ENCODE data around the gene SSH2. TPM values are rescaled to one million over a fixed set of nuclear protein-coding genes. Genes with fewer than 3 reads are reported as not detected.

The SSH2 gene
- total RNA-seq, 4 donors from 2014 or later = 14.7 to 33.6 (median 22.2) TPM

GRCh38 chr17:29833801-29834200 lies 96.2 kb downstream of the SSH2 start:
- H3K4me3 ChIP-seq = no peak overlapping the region
- no peaks in the 10 kb centered on the region for H3K4me1 ChIP-seq
- H3K9me3 ChIP-seq = no peaks in the 10 kb centered on the region
- DNase-seq (ENCODE audit: low spot score in 2 of 2) = no peak
- no peaks in the 10 kb centered on the region for H3K36me3 ChIP-seq
- WGBS = 94% methylated on average over 1 of the region's 1 CpG
- H3K27me3 ChIP-seq = no peaks in the 10 kb centered on the region
- TF ChIP-seq POLR2AphosphoS5 (IDR thresholded peaks at IDR 0.05) = no peak
- TF ChIP-seq EP300 (IDR thresholded peaks at IDR 0.05) = no peak
- no peak for TF ChIP-seq CTCF (IDR thresholded peaks at IDR 0.05)
- no peak for TF ChIP-seq POLR2A (IDR thresholded peaks at IDR 0.05)
- H3K27ac ChIP-seq = no peak overlapping the region

- no peaks in the 10 kb centered on the region for H3K36me3 ChIP-seq
- 85% methylated on average over 3 of the region's 3 CpGs for WGBS
- no peak for DNase-seq (ENCODE audit: low spot score in 2 of 2)
- H3K4me3 ChIP-seq = no peak overlapping the region
- no peak overlapping the region for H3K27ac ChIP-seq
- H3K4me1 ChIP-seq = no peaks in the 10 kb centered on the region
- H3K9me3 ChIP-seq = no peaks in the 10 kb centered on the region
- TF ChIP-seq POLR2A (IDR thresholded peaks at IDR 0.05) = no peak
- no peak for TF ChIP-seq CTCF (IDR thresholded peaks at IDR 0.05)
- H3K27me3 ChIP-seq = no peaks in the 10 kb centered on the region
Measured at GRCh38 chr17:29828676-29829284, 101.2 kb downstream of the SSH2 start.

- H3K4me1 ChIP-seq = no peaks in the 10 kb centered on the region
Measured at GRCh38 chr17:29827179-29827578, 102.8 kb downstream of the SSH2 start.

GRCh38 chr17:29826114-29826692 lies 103.8 kb downstream of the SSH2 start:
- H3K4me3 ChIP-seq = no peak overlapping the region
- no peaks in the 10 kb centered on the region for H3K9me3 ChIP-seq
- 87% methylated on average over 2 of the region's 2 CpGs for WGBS
- no peaks in the 10 kb centered on the region for H3K27me3 ChIP-seq
- no peaks in the 10 kb centered on the region for H3K4me1 ChIP-seq
- no peak for DNase-seq (ENCODE audit: low spot score in 2 of 2)
- TF ChIP-seq CTCF (IDR thresholded peaks at IDR 0.05) = no peak
- H3K27ac ChIP-seq = no peak overlapping the region
- no peaks in the 10 kb centered on the region for H3K36me3 ChIP-seq

More at GRCh38 chr17:29827179-29827578, 102.8 kb downstream of the SSH2 start:
- Histone ChIP-seq H3K4me3 (no peak overlapping the region), H3K9me3 (no peaks in the 10 kb centered on the region), H3K36me3 (no peaks in the 10 kb centered on the region), H3K27me3 (no peaks in the 10 kb centered on the region), H3K27ac (no peak overlapping the region)
- TF ChIP-seq POLR2AphosphoS5 (IDR thresholded peaks at IDR 0.05) (no peak), EP300 (IDR thresholded peaks at IDR 0.05) (no peak), CTCF (IDR thresholded peaks at IDR 0.05) (no peak), POLR2A (IDR thresholded peaks at IDR 0.05) (no peak)
- no peak for DNase-seq (ENCODE audit: low spot score in 2 of 2)

GRCh38 chr17:29825604-29826003 lies 104.4 kb downstream of the SSH2 start:
- 96% methylated on average over 3 of the region's 3 CpGs for WGBS
- Histone ChIP-seq H3K36me3 (no peaks in the 10 kb centered on the region), H3K9me3 (no peaks in the 10 kb centered on the region), H3K4me3 (no peak overlapping the region), H3K27me3 (no peaks in the 10 kb centered on the region), H3K27ac (no peak overlapping the region), H3K4me1 (no peaks in the 10 kb centered on the region)
- no peak for DNase-seq (ENCODE audit: low spot score in 2 of 2)
- TF ChIP-seq POLR2A (IDR thresholded peaks at IDR 0.05) = no peak
- no peak for TF ChIP-seq CTCF (IDR thresholded peaks at IDR 0.05)
- no peak for TF ChIP-seq EP300 (IDR thresholded peaks at IDR 0.05)
- TF ChIP-seq POLR2AphosphoS5 (IDR thresholded peaks at IDR 0.05) = no peak
